Activated CD4-positive, alpha-beta memory T cell treated with anti-CD3 and anti-CD28 coated beads, Interleukin-2, amount 10 ng/mL, durations not matched to agents 7 days and 5 days (primary cell): ENCODE measurements around the gene GNA14. TPM values are rescaled to one million over a fixed set of nuclear protein-coding genes. Genes with fewer than 3 reads are reported as not detected.
"Not testable (repeated sequence)": the region's sequence is repeated elsewhere in the genome, so short reads cannot be mapped to it uniquely, and the experiment has no call there.

ENCODE experiments used
- CTCF ChIA-PET: fragments of 350-600 bp; sonication (Branson Sonifier 250); formaldehyde crosslinking; loops from one replicate; lab custom pipeline; 2021; ENCODE audit warnings: antibody characterized with exemption, inconsistent platforms; lab: Charles Lee
- POLR2A ChIA-PET: fragments of 350-600 bp; sonication (Branson Sonifier 250); formaldehyde crosslinking; loops from one replicate; lab custom pipeline; 2021; ENCODE audit warnings: antibody characterized with exemption; lab: Charles Lee
- DNase-seq: peaks from one replicate; pipeline ENCODE4 v3.0.0-alpha.2; 2020
- H3K27ac Mint-ChIP-seq: one replicate; pipeline ENCODE4 v1.8.0; 2021; ENCODE audit warnings: mild to moderate bottlenecking, mixed read lengths
- H3K27me3 Mint-ChIP-seq: one replicate; pipeline ENCODE4 v1.8.0; 2021; ENCODE audit warnings: mixed read lengths
- H3K36me3 Mint-ChIP-seq: one replicate; pipeline ENCODE4 v1.8.0; 2021; ENCODE audit warnings: low read depth, mixed read lengths
- H3K4me1 Mint-ChIP-seq: one replicate; pipeline ENCODE4 v1.8.0; 2021; ENCODE audit warnings: mixed read lengths
- H3K4me3 Mint-ChIP-seq: one replicate; pipeline ENCODE4 v1.8.0; 2021; ENCODE audit warnings: mild to moderate bottlenecking, mixed read lengths
- H3K9me3 Mint-ChIP-seq: one replicate; pipeline ENCODE4 v1.8.0; 2021; ENCODE audit warnings: mixed read lengths
- total RNA-seq, 2 experiments: library from RNA; stranded (reverse); gene quantifications; one replicate each; pipeline ENCODE4 v1.2.3, GENCODE V29; 2021

The GNA14 gene
- total RNA-seq, 2 experiments from 2014 or later: not detected

- no peak overlapping the region for H3K27ac Mint-ChIP-seq
- H3K4me1 Mint-ChIP-seq: peaks cover 13% of the 10 kb centered on the region
- CTCF ChIA-PET: interaction anchor here (1.0 to 8.6 kb wide), 15 partner anchors 8 to 666 kb away, joined by 3 to 161 read pairs (median 10); no protein-coding TSS in a partner anchor
- H3K4me3 Mint-ChIP-seq: no peak overlapping the region
- H3K9me3 Mint-ChIP-seq: no peaks in the 10 kb centered on the region
- H3K36me3 Mint-ChIP-seq: no peaks in the 10 kb centered on the region
- POLR2A ChIA-PET: no interaction called here
- H3K27me3 Mint-ChIP-seq: peaks cover 2% of the 10 kb centered on the region
- DNase-seq: peak; percentile 54
These were observed 192.7 kb downstream of the GNA14 start for GRCh38 chr9:77455312-77455927.

GRCh38 chr9:77454663-77455062 is 193.5 kb downstream of the GNA14 start:
- H3K27me3 Mint-ChIP-seq: peaks cover 2% of the 10 kb centered on the region
- no peak for DNase-seq
- H3K27ac Mint-ChIP-seq: no peak overlapping the region
- no peaks in the 10 kb centered on the region for H3K9me3 Mint-ChIP-seq
- ChIA-PET CTCF (interaction anchor here (0.7 to 8.6 kb wide), 9 partner anchors 12 to 922 kb away, joined by 3 to 161 read pairs (median 6); no protein-coding TSS in a partner anchor), POLR2A (interaction anchor here (0.8 kb wide), 1 partner anchor 21 kb away, joined by 3 read pairs; no protein-coding TSS in a partner anchor)
- no peaks in the 10 kb centered on the region for H3K36me3 Mint-ChIP-seq
- peaks cover 13% of the 10 kb centered on the region for H3K4me1 Mint-ChIP-seq
- no peak overlapping the region for H3K4me3 Mint-ChIP-seq

- Mint-ChIP-seq H3K27me3 (peaks cover 2% of the 10 kb centered on the region), H3K4me1 (peaks cover 13% of the 10 kb centered on the region), H3K9me3 (no peaks in the 10 kb centered on the region), H3K27ac (no peak overlapping the region), H3K4me3 (peak overlapping the region; percentile 48), H3K36me3 (no peaks in the 10 kb centered on the region)
- POLR2A ChIA-PET: interaction anchor here (0.8 to 1.8 kb wide), 3 partner anchors 22 to 35 kb away, joined by 3 to 7 read pairs (median 3); no protein-coding TSS in a partner anchor
- DNase-seq: no peak
- CTCF ChIA-PET: interaction anchor here (0.5 to 8.6 kb wide), 11 partner anchors 12 to 923 kb away, joined by 3 to 161 read pairs (median 5); no protein-coding TSS in a partner anchor
These were observed 194.1 kb downstream of the GNA14 start for GRCh38 chr9:77453825-77454647.

GRCh38 chr9:77451507-77451906 is 196.6 kb downstream of the GNA14 start:
- Mint-ChIP-seq H3K4me1 (peaks cover 5% of the 10 kb centered on the region), H3K9me3 (no peaks in the 10 kb centered on the region), H3K4me3 (no peak overlapping the region), H3K27me3 (peaks cover 2% of the 10 kb centered on the region), H3K27ac (no peak overlapping the region), H3K36me3 (no peaks in the 10 kb centered on the region)
- ChIA-PET POLR2A (no interaction called here), CTCF (interaction anchor here (2.0 kb wide), 1 partner anchor 18 kb away, joined by 5 read pairs; no protein-coding TSS in a partner anchor)
- DNase-seq: no peak

GRCh38 chr9:77450085-77450475 is 198.0 kb downstream of the GNA14 start:
- Mint-ChIP-seq H3K4me1 (peaks cover 5% of the 10 kb centered on the region), H3K27ac (no peak overlapping the region), H3K4me3 (no peak overlapping the region), H3K9me3 (no peaks in the 10 kb centered on the region), H3K27me3 (peaks cover 2% of the 10 kb centered on the region), H3K36me3 (no peaks in the 10 kb centered on the region)
- DNase-seq: no peak
- CTCF ChIA-PET: interaction anchor here (2.0 kb wide), 1 partner anchor 16 kb away, joined by 5 read pairs; no protein-coding TSS in a partner anchor
- POLR2A ChIA-PET: no interaction called here

- H3K4me1 Mint-ChIP-seq: peaks cover 5% of the 10 kb centered on the region
- H3K4me3 Mint-ChIP-seq: no peak overlapping the region
- no peaks in the 10 kb centered on the region for H3K9me3 Mint-ChIP-seq
- peaks cover 6% of the 10 kb centered on the region for H3K27me3 Mint-ChIP-seq
- no peaks in the 10 kb centered on the region for H3K36me3 Mint-ChIP-seq
- H3K27ac Mint-ChIP-seq: no peak overlapping the region
- CTCF ChIA-PET: interaction anchor here (2.0 kb wide), 1 partner anchor 16 kb away, joined by 5 read pairs; no protein-coding TSS in a partner anchor
- POLR2A ChIA-PET: no interaction called here
- DNase-seq: no peak
These were observed 198.7 kb downstream of the GNA14 start for GRCh38 chr9:77449240-77450084.

GRCh38 chr9:77447646-77448045 is 200.5 kb downstream of the GNA14 start:
- peaks cover 10% of the 10 kb centered on the region for H3K27me3 Mint-ChIP-seq
- H3K36me3 Mint-ChIP-seq: no peaks in the 10 kb centered on the region
- DNase-seq: no peak
- H3K4me1 Mint-ChIP-seq: no peaks in the 10 kb centered on the region
- no peak overlapping the region for H3K27ac Mint-ChIP-seq
- ChIA-PET POLR2A (no interaction called here), CTCF (interaction anchor here (1.0 to 2.7 kb wide), 2 partner anchors 9 to 10 kb away, joined by 4 to 10 read pairs; no protein-coding TSS in a partner anchor)
- no peaks in the 10 kb centered on the region for H3K9me3 Mint-ChIP-seq
- no peak overlapping the region for H3K4me3 Mint-ChIP-seq

GRCh38 chr9:77442436-77442835 is 205.7 kb downstream of the GNA14 start:
- H3K36me3 Mint-ChIP-seq: no peaks in the 10 kb centered on the region
- H3K27ac Mint-ChIP-seq: no peak overlapping the region
- POLR2A ChIA-PET: no interaction called here
- H3K4me3 Mint-ChIP-seq: no peak overlapping the region
- no peaks in the 10 kb centered on the region for H3K4me1 Mint-ChIP-seq
- H3K9me3 Mint-ChIP-seq: no peaks in the 10 kb centered on the region
- DNase-seq: no peak
- CTCF ChIA-PET: interaction anchor here (2.3 to 4.5 kb wide), 3 partner anchors 9 to 14 kb away, joined by 13 to 16 read pairs (median 14); no protein-coding TSS in a partner anchor
- peaks cover 9% of the 10 kb centered on the region for H3K27me3 Mint-ChIP-seq

GRCh38 chr9:77441124-77441523 is 207.0 kb downstream of the GNA14 start:
- DNase-seq, POLR2A ChIA-PET, H3K4me3 Mint-ChIP-seq, H3K36me3 Mint-ChIP-seq, H3K27me3 Mint-ChIP-seq, H3K27ac Mint-ChIP-seq, H3K4me1 Mint-ChIP-seq, H3K9me3 Mint-ChIP-seq: not testable (repeated sequence)
- CTCF ChIA-PET: interaction anchor here (0.6 to 4.5 kb wide), 2 partner anchors 7 to 260 kb away, joined by 5 to 16 read pairs; no protein-coding TSS in a partner anchor

GRCh38 chr9:77440057-77440456 is 208.1 kb downstream of the GNA14 start:
- POLR2A ChIA-PET: no interaction called here
- Mint-ChIP-seq H3K36me3 (no peaks in the 10 kb centered on the region), H3K4me1 (no peaks in the 10 kb centered on the region), H3K4me3 (no peak overlapping the region), H3K9me3 (no peaks in the 10 kb centered on the region), H3K27me3 (peaks cover 9% of the 10 kb centered on the region), H3K27ac (no peak overlapping the region)
- CTCF ChIA-PET: interaction anchor here (0.9 kb wide), 1 partner anchor 14 kb away, joined by 5 read pairs; no protein-coding TSS in a partner anchor
- DNase-seq: no peak

- DNase-seq: no peak
- peaks cover 3% of the 10 kb centered on the region for H3K4me1 Mint-ChIP-seq
- POLR2A ChIA-PET: no interaction called here
- no peak overlapping the region for H3K27ac Mint-ChIP-seq
- no peak overlapping the region for H3K4me3 Mint-ChIP-seq
- H3K9me3 Mint-ChIP-seq: no peaks in the 10 kb centered on the region
- peaks cover 4% of the 10 kb centered on the region for H3K27me3 Mint-ChIP-seq
- H3K36me3 Mint-ChIP-seq: no peaks in the 10 kb centered on the region
- CTCF ChIA-PET: interaction anchor here (1.4 kb wide), 1 partner anchor 10 kb away, joined by 4 read pairs; no protein-coding TSS in a partner anchor
These were observed 209.5 kb downstream of the GNA14 start for GRCh38 chr9:77438653-77439052.

- peaks cover 1% of the 10 kb centered on the region for H3K27me3 Mint-ChIP-seq
- H3K27ac Mint-ChIP-seq: no peak overlapping the region
- CTCF ChIA-PET: interaction anchor here (1.7 to 3.8 kb wide), 2 partner anchors 8 to 21 kb away, joined by 4 to 27 read pairs; no protein-coding TSS in a partner anchor
- DNase-seq: no peak
- H3K4me3 Mint-ChIP-seq: no peak overlapping the region
- H3K4me1 Mint-ChIP-seq: peaks cover 3% of the 10 kb centered on the region
- no peaks in the 10 kb centered on the region for H3K9me3 Mint-ChIP-seq
- POLR2A ChIA-PET: no interaction called here
- H3K36me3 Mint-ChIP-seq: no peaks in the 10 kb centered on the region
These were observed 212.4 kb downstream of the GNA14 start for GRCh38 chr9:77435688-77436087.
